Measurements from ENCODE around the gene LRRN2.
A peak's percentile ranks its signal among the peaks of the same experiment; 100 is the strongest.
"Not testable (repeated sequence)": the region's sequence is repeated elsewhere in the genome, so short reads cannot be mapped to it uniquely, and the experiment has no call there.

The LRRN2 gene

DNA sequence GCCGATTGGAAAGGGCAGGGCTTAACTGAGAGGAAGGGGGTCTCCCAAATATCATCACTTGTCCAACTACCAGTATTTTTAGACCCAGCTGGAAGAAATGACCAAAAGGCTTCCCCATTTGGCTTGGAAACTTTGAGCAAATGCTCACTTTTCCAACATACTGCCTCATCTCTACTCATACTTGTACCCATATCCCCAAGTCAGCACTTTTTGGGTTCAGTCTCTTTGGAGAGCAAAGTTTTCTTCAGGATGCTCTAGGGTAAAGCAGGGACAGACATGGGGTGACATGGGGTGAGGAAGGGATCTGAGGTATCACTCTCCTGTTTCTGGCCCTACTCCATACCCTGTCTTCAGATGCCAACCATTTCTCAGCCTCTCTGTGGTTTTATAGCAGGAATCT, 27.2 kb downstream of the LRRN2 start:
- DNase-seq, result no peak

DNA sequence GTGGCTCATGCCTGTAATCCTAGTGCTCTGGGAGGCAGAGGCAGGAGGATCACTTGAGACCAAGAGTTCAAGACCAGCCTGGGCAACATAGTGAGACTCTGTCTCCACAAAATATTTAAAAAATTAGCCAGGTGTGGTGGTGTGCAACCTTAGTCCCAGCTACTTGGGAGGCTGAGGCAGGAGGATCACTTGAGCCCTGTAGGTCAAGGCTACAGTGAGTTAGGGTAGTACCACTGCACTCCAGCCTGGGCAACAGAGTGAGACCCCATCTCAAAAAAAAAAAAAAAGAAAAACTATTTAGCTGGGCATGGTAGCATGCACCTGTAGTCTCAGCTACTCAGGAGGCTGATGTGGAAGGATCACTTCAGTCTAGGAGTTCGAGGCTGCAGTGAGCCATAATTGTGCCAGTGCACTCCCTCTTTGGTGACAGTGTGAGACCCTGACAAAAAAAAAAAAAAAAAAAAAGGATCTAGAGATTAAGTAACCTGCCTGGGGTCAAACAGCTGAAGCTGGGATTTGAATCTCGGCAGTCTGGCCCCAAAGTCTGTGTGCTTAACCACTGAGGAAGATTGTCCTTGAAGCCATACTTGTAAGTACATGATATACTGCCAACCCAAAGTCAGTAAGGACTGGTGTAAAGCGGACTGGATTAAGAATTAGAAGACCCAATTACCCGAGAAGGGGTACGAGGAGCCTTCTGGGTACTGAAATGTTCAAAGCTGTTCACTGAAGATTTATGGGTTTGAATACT, 31.8 kb downstream of the LRRN2 start:
- DNase-seq, result no peak

DNA sequence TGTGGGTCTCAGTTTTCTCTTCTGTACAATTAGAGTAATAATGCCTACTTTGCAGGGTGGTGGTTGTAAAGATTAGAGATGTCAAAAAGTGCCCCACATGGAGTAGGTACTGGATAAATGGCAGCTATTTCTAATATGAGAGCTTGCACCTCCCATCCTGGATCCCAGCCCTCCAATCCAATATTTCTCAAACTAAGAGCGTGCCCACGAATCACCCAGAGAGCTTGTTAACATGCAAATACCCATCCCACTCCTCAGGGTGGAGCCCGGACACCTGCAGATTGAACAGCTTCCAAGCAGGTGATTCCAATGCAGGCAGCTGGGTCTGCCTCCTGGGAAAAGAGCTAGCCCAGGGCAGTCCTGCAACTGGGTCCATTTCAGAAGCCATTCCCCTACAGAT, 33.0 kb downstream of the LRRN2 start:
- DNase-seq, result peak; percentile 4

DNA sequence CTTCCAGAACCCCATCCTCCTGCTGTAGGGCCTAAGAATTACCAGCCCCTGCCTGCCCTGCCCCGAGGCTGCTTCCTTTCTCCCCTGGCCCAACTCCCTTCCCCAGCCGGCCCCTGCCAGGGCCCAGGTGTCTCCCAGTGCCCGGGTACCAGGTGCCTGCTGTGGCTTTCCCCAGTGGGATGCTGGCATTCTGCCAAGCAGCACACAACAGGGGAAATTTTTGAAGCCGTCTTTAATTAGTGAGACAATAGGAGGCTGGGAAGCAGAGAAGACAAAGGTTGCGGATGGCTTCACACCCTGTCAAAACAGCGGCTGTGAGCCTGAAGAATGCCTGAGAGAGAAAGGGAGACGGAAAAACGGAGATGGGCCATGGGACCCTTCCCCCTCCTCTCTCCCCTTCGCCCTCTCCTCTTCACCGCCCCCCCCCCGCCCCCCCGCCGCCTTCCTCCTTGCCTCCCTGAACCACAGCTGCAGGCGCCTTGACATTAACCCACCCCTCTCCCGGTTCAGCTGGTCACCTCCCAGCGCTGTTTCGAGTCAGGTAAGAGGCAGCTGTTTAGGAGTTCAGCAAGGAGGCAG, 33.6 kb downstream of the LRRN2 start:
- DNase-seq, result peak; percentile 8

DNA sequence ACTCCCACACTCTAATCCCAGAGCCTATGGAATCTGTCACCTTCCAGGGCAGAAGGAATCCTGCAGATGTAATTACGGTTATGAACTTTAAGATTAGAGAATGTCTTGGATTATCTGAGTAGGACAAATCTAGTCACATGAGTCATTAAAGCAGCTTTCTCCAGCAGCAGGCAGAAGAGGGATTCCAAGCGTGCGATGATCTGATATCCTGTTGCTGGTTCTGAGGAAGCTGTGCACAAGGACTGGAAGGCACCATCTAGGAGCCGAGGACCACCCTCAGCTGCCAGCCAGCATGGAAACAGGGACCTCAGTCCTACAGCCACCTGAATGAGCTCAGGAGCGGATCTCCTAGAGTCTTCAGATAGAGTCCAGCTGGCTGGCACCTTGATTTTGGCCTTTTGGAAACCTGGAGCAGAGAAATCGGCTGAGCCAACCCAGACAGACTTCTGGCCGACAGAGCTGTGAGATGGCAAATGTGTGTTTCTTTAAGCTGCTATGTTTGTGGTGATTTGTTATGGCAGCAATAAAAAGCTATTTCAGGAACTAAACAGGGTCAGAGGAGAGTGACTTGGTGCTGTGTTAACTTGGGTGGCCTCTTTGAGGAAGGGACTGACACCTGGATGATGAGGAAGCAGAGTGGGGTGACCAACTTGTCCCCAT, 34.5 kb downstream of the LRRN2 start:
- DNase-seq, result no peak

DNA sequence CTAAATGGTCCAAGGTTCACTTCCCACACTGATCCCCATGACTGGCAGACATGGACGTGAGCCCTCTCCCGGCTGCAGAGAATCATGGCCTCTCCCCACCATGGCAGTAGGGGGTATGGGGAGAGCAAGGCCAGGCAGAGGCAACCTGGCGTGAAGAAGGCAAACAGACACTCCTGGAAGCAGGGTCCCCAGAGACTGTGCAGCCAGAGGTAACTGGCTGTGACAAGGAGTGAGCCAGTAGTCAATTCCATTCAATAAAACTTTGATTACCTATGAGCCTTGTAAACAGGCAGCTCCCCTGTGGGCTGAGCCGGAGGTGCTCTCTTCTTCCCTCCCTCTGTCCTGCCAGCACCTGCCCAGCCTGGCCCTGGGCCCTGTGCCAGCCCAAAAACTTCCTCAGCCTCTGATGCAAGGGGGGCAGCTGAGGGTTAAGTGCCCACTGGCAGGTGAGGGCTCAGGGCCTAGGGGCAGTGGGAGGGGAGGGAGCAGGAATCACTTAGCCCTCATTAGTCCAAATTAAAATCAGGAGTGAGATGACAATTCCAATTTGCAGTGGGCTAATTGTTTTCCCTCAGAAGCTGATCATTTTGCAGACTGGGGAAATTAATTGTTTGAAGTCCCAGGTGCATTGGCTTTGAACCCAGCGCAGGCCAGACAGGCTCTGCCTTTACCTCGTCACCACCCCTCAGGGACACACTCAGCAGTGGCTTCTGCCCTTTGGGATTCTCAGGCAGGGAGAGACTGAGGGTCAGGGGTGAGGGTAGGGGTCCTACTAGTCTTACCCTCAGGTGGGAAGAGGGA, 35.6 kb downstream of the LRRN2 start:
- no peak for DNase-seq

DNA sequence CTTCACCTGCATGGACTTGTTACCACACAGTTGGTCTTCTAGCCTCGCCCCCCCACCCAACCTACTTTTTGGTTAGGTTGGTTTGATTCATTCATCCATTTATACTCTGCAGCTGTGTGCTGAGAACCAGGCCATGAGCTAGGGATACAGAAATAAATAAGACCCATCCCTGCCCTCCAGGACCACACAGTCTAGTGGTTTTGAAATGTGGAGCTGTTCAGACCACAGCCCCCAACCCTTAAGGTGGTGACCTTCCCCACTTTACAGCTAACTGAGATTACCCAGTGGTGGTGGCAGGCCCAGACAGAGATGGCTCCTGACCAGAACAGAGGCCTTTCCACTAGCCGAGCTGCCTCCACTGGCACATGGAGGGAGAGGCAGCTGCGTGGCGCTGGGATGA, 37.0 kb downstream of the LRRN2 start:
- DNase-seq, result no peak

DNA sequence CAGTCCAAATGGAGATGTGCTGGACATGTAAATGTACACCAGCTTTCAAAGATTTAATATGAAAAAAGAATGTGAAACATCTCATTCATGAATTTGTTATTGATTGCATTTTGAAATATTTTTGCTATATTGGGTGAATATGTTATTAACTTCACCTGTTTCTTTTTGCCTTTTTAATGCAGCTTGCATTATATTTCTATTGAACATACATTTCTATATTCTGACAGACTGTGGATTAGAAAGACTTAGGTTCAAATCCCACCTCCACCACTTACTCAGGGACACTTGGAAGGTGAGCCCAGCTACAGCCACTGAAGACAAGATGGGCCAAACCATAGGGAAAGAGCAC, 37.8 kb downstream of the LRRN2 start:
- DNase-seq, result no peak

DNA sequence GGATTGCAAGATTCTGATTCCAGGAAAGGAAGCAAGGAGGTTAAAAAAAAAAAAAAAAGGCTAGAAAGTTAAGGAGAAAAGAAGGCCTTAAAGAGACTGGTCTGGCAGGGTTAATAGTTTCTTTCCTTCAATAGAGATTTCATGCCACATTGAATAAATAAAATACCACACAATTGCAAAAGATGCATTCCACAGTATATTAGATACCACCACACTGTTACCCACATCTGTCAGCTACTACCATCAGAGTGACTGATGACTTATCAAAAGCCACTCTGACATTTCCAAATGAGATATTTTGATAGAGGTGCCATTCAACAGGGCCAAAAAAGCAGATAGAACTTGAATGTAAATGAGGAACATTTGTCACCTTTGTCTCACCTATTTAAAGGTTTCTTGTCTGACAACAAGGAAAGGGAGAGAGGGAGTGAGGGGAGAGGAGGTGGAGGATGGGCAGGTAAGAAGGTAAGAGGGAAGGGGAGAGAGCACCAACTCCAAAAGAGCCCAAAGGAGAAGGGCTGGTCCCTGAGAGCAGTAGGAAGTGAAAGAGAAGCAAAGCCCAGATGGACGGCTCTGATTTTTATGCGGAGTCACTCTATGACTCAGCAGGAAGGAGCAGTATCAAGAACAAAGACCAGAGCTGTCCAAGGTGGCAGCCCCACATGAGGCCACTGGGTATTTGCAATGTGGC, 38.3 kb downstream of the LRRN2 start:
- DNase-seq, result no peak

DNA sequence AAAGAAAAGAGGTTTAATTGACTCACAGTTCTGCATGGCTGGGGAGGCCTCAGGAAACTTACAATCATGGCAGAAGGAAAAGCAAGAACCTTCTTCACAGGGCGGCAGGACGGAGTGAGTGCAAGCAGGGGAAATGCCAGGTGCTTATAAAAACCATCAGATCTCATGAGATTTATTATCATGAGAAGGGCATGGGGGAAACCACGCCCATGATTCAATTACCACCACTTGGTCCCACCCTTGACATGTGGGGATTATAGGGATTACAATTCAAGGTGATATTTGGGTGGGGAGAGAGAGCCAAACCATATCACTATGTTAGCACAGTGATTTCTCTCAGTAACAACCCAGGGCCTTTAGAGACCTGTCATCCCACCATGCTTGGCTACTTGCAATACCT, 39.9 kb downstream of the LRRN2 start:
- DNase-seq, result no peak

DNA sequence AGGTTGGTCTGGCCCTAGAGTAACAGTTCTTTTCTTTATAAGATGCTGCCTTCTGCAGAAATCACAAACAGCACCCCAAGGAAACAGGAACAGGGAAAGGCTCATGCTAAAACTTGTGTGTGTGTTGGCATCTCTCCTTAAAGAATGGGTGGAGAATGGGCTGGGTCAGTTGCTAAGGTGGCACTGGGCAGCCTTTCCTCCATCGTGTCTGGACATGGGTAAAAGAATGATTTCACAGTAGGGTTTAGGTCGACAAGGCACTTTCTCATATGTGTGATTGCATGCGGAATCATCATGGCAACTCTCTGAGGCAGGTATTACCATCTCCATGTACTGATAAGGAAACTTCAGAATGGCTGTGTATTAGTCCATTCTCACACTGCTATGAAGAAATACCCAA, 40.3 kb downstream of the LRRN2 start:
- DNase-seq, result no peak

DNA sequence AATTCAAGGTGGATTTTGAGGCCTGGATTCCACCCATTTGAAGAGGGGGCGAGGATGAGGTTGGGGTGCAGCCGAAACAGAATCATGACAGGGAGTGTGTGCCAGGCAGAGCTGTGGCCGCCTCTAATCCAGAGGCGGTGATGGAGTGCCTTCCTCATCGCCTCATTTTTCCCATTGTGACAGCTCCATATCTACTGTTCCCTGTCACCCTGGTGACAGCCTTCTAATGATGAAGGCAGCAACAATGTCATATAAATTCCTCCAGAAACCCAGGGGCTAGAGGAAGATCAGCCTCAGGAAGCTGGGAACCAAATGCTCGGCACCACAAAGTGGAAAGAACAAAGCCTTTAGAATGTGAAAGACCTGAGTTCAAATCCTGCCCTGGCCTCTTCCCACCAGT, 42.0 kb downstream of the LRRN2 start:
- no peak for DNase-seq

DNA sequence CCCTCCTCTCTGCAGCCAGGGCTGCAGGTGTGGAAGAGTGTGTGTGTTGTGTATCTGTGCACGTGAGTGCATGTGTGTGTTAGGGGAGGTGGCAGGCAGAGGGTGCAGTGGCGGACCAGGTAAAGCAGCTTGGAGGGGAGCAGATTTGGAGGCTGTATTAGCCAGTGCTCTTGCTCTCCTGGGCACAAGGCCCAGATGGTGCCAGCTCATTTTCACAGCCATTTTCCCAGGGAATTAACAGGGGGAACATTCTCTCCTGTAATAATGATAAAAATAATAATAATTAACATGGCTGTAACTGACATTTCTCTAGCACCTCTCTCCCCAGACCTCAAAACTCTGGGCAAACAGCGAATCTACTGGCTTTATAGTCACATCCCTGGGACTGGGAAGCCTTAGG, 43.6 kb downstream of the LRRN2 start:
- no peak for DNase-seq

DNA sequence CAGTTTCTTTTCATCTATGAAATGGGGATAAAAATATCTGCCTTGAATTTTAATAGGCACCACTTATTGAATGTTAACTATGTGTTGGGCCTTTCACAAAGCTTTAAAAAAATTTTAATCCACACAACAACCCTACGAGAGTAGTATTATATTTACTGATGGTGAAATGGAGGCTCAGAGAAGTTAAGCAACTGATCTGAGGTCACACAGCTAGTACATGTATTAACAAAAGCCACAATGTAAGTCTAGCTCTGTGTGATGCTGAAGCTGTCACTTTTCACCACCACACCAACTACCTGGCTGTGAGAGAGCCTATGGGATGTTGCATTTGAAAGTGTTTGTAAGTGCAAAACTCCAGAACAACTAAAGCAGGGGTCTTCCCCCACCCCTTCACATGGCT, 44.1 kb downstream of the LRRN2 start:
- DNase-seq, result no peak

DNA sequence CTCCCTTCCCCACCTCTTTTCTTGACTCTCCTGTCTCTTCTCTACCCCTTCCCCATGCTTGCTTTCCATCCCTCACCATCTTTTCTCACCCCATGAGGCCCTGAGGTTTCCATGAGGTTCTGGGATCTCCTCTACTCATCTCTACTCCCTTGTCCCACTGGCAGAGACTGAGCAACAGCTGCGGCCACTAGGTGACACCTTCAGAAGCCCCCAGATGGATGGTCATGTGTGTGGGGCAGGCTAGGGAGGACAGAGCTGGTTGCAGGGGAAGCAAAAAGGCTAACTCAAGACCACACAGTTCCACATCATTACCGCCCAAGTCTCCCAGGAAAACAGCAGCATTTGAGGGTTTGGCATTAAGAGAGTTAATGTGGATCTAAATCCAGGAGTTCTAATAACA, 45.0 kb downstream of the LRRN2 start:
- no peak for DNase-seq

DNA sequence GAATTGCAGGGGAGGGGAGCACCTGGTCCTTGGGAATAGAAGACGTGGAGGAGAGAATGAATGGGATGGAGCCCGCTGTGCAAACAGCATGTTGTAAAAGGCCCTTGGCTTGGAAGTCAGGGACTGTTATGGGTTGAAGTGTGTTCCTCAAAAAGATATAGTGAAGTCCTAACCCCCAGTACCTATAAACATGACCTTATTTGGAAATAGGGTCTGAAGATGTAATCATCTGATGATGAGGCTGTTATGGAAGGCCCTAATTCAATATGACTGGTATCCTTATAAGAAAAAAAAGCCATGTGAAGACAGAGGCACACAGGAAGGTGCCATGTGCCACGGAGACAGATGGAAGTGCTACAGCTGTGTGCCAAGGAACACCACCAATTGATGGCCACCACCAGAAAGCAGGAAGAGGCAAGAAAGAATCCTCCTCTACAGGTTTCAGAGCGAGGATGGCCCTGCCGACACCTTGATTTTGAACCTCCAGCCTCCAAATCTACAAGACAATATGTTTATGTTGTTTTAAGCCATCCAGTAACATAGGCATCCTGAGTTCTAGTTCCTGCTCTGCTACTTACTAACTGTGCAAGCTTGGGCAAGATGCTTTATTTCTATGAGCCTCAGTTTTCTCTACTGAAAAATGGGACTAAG, 51.2 kb downstream of the LRRN2 start:
- no peak for DNase-seq

DNA sequence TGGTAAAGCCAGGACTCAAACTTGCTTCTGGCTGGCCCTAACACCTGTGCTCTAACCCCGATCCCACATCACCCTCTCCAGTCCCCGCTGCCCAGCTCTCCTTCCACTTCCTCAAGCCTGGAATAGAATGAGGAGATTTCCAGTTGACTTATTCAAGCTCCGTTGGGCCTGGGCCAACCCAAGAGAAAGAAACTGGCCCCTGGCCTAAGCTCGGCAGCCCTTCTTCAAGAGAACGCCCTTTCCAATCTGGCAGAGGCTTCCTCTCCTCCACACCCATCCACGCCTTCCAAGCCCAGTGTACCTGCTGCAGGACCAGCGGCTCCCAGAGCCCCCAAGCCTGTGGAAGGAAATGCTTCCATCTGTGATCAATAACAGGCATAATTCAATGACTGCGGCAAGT, 51.9 kb downstream of the LRRN2 start:
- peak; percentile 11 for DNase-seq

DNA sequence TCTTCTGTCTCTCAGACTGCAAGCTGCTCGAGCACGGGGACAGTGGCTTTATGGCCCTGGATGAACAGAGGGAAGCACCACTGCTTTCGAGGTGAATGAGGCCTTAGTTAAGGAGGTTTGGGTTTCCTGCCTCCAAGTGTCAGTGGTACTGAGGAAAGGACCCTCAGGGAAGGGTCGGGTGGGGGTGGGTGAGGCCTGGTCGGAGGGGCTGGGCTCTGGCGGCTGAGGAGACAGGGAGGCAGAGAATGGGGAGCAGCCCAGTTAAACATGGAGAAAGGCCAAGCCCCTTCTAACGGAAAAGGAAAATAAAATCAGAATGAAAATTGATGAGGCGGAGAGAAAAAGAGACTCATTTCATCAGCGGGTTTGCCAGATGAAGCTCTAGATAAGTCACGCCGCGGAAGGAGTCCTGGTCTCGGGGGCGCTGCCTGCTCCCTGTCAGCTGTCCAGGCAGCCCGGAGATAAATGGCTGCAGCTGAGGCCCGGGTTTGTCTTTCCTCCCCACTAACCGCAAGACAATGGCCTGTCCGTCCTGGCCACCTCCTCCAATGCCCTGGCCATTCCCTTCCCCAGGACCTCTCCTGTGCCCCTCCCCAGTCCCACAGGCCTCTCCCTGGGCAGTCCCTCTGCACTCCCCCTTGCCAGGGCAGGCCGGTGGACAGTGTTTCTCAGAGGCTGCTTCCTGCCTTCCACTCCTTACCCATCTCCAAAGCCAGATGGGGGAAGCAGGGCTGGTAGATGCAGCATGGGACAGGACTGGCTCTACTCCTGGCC, 55.2 kb downstream of the LRRN2 start:
- DNase-seq, result no peak

DNA sequence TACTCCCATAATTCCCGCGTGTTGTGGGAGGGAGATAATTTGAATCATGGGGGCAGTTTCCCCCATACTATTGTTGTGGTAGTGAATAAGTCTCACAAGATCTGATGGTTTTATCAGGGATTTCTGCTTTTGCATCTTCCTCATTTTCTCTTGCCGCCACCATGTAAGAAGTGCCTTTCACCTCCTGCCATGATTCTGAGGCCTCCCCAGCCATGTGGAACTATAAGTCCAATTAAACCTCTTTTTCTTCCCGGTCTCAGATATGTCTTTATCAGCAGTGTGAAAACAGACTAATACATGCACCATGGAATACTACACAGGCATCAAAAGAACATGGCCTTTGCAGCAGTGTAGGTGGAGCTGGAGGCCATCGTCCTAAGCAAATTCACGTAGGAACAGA, 56.1 kb downstream of the LRRN2 start:
- DNase-seq, result not testable (repeated sequence)

DNA sequence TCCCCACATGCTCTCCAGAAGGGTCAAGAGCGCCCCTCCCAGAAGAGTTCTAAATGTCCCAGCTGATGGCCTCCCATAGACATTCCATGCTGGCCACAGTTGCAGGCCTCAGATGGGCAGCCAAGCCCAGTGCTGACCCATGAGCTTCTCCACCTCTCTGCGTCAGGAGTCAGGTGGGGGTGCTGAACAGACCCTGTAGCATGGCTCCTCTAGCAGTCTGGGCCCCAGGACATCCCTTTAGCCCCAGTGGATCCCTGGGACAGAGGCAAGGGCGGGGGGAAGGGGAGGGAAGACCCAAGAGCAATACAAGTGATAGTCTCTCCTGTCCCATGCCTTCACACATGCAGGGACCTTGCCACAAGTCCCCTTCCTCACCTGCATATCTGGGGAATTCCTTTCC, 56.7 kb downstream of the LRRN2 start:
- DNase-seq, result no peak

DNA sequence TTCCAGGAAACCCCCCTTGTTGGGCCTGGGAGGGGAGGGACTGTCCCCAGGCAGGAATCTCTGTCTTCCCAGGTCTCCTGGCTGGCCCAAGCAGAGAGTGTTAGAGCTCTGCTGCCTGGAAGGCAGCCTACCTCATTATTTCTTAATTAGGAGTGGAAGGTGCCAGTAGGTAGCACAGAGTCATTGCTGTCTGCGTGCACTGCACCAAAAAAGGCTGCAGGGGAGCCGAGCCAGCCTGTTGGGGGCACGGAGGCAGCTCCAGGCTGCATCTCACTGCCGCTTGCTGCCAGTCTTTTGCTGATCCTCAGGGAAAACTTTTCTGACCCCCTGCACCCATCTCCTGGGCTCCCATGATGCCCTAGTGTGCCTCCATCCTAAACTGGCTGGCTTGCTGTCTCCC, 58.1 kb downstream of the LRRN2 start:
- DNase-seq, result no peak

DNA sequence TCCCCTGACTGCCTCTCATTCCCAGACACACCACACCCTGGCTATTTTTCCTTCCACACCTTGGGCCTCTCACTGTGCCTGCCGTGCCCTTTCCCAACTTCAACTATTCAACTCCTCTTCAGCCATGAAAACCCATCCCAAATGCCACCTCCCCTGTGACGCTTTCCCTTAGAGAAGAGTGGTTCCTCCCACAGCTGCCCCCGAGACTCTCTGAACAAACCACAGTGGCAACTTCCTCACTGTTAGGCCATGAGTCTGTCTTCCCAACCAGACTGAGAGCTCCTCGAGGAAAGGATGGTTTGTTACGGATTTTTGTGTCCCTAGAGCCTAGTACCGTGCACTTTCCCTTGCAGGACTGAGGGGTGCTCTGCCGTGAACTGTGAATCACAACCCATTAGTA, 59.2 kb downstream of the LRRN2 start:
- DNase-seq, result no peak

All from NCI-H2029 (cell line).